ENCODE results near the gene SIRPB1.
"Not testable (repeated sequence)": the region's sequence is repeated elsewhere in the genome, so short reads cannot be mapped to it uniquely, and the experiment has no call there.

Gene SIRPB1

GRCh38 chr20:1635291-1635979 lies 15.6 kb upstream of the SIRPB1 start:
- DNase-seq = no peak

- no peak for DNase-seq
These were observed 13.7 kb upstream of the SIRPB1 start for GRCh38 chr20:1633535-1633934.

GRCh38 chr20:1632178-1632577 lies 12.4 kb upstream of the SIRPB1 start:
- DNase-seq = no peak

GRCh38 chr20:1631309-1632151 lies 11.7 kb upstream of the SIRPB1 start:
- no peak for DNase-seq

GRCh38 chr20:1630186-1630585 lies 10.4 kb upstream of the SIRPB1 start:
- no peak for DNase-seq

GRCh38 chr20:1629321-1629720 lies 9.5 kb upstream of the SIRPB1 start:
- no peak for DNase-seq

- DNase-seq = no peak
These were observed 8.8 kb upstream of the SIRPB1 start for GRCh38 chr20:1628621-1629020.

GRCh38 chr20:1627200-1627550 lies 7.4 kb upstream of the SIRPB1 start:
- DNase-seq = no peak

- no peak for DNase-seq
These were observed 6.9 kb upstream of the SIRPB1 start for GRCh38 chr20:1626528-1627199.

GRCh38 chr20:1625083-1625690 lies 5.4 kb upstream of the SIRPB1 start:
- DNase-seq = no peak

GRCh38 chr20:1623501-1624205 lies 3.8 kb upstream of the SIRPB1 start:
- no peak for DNase-seq

- DNase-seq = no peak
These were observed 2.6 kb upstream of the SIRPB1 start for GRCh38 chr20:1622450-1622849.

- no peak for DNase-seq
These were observed 1.5 kb upstream of the SIRPB1 start for GRCh38 chr20:1621316-1621715.

- no peak for DNase-seq
These were observed 762 bp downstream of the SIRPB1 start for GRCh38 chr20:1618954-1619540.

- DNase-seq = no peak
These were observed 1.3 kb downstream of the SIRPB1 start for GRCh38 chr20:1618479-1618878.

- no peak for DNase-seq
These were observed 2.9 kb downstream of the SIRPB1 start for GRCh38 chr20:1616858-1617434.

GRCh38 chr20:1610404-1610803 lies 9.4 kb downstream of the SIRPB1 start:
- DNase-seq = not testable (repeated sequence)

GRCh38 chr20:1608678-1609347 lies 11.0 kb downstream of the SIRPB1 start:
- DNase-seq = not testable (repeated sequence)

GRCh38 chr20:1600736-1601135 lies 19.1 kb downstream of the SIRPB1 start:
- no peak for DNase-seq

GRCh38 chr20:1595333-1595732 lies 24.5 kb downstream of the SIRPB1 start:
- no peak for DNase-seq

Measured in NCI-H187 treated with DMSO at 0.1 percent for 48 hours (cell line).